ENCODE data around the gene ARMC12. TPM values are rescaled to one million over a fixed set of nuclear protein-coding genes. Genes with fewer than 3 reads are reported as not detected.

ARMC12 gene
- total and polyA plus RNA-seq, 2 of the 4 experiments (the other 2 are of a cell fraction), result 0.18 to 0.74 TPM

DNA sequence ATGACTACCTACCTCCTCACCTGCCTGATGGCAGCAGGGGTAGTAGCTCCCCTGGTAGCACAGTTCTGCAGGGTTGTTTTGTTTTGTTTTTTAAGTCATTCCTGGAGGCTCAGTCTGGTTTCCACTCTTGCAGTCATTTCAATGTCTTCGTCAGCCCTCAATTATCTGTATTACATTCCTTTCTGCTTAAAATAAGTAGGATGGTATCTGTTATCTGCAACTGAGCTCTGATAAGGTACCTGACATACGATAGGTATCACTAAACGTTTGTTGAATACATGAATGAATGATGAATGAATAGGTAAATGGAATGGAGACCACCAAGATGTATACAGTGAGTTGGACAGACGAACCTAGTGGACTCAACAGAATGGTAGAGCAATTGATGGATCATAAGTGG, 32.4 kb downstream of the ARMC12 start:
- H3K36me3 ChIP-seq (ENCODE audit: control insufficient read depth, insufficient read depth, low read length), result no peaks in the 10 kb centered on the region
- H4K8ac ChIP-seq (ENCODE audit: low read depth in 2 of 2, low read length in 2 of 2), result no peak overlapping the region
- no peak overlapping the region for H3K56ac ChIP-seq (ENCODE audit: extremely low read depth, insufficient read depth, low read length)
- H3K79me1 ChIP-seq (ENCODE audit: low read depth in 1 of 2, low read length in 2 of 2), result no peaks in the 10 kb centered on the region
- TF ChIP-seq CEBPB (IDR thresholded peaks at IDR 0.05; ENCODE audit: low read depth, low read length), result no peak
- no peak for TF ChIP-seq MAFK (IDR thresholded peaks at IDR 0.05; ENCODE audit: low read depth, low read length)
- TF ChIP-seq POLR2A (IDR thresholded peaks at IDR 0.05; ENCODE audit: low read depth, low read length), result no peak
- TF ChIP-seq, protein P1, sequence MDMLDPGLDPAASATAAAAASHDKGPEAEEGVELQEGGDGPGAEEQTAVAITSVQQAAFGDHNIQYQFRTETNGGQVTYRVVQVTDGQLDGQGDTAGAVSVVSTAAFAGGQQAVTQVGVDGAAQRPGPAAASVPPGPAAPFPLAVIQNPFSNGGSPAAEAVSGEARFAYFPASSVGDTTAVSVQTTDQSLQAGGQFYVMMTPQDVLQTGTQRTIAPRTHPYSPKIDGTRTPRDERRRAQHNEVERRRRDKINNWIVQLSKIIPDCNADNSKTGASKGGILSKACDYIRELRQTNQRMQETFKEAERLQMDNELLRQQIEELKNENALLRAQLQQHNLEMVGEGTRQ (IDR thresholded peaks at IDR 0.05; ENCODE audit: low read depth, low read length), result no peak
- no peak for TF ChIP-seq FOS (IDR thresholded peaks at IDR 0.05; ENCODE audit: low read depth, low read length)
- no peak for TF ChIP-seq MAZ (IDR thresholded peaks at IDR 0.05; ENCODE audit: borderline replicate concordance, low read depth, low read length)
- TF ChIP-seq RAD21 (IDR thresholded peaks at IDR 0.05; ENCODE audit: low read length), result no peak
- TF ChIP-seq NFE2L2 (IDR thresholded peaks at IDR 0.05; ENCODE audit: low read depth, low read length), result no peak
- no peak for TF ChIP-seq MXI1 (IDR thresholded peaks at IDR 0.05; ENCODE audit: borderline replicate concordance, low read depth, low read length)
- no peak for TF ChIP-seq RCOR1 (IDR thresholded peaks at IDR 0.05; ENCODE audit: insufficient replicate concordance, low read length)
- TF ChIP-seq, protein P2, sequence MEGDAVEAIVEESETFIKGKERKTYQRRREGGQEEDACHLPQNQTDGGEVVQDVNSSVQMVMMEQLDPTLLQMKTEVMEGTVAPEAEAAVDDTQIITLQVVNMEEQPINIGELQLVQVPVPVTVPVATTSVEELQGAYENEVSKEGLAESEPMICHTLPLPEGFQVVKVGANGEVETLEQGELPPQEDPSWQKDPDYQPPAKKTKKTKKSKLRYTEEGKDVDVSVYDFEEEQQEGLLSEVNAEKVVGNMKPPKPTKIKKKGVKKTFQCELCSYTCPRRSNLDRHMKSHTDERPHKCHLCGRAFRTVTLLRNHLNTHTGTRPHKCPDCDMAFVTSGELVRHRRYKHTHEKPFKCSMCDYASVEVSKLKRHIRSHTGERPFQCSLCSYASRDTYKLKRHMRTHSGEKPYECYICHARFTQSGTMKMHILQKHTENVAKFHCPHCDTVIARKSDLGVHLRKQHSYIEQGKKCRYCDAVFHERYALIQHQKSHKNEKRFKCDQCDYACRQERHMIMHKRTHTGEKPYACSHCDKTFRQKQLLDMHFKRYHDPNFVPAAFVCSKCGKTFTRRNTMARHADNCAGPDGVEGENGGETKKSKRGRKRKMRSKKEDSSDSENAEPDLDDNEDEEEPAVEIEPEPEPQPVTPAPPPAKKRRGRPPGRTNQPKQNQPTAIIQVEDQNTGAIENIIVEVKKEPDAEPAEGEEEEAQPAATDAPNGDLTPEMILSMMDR (conservative IDR thresholded peaks at IDR 0.05; ENCODE audit: low read depth, low read length), result no peak
- TF ChIP-seq, protein P3, sequence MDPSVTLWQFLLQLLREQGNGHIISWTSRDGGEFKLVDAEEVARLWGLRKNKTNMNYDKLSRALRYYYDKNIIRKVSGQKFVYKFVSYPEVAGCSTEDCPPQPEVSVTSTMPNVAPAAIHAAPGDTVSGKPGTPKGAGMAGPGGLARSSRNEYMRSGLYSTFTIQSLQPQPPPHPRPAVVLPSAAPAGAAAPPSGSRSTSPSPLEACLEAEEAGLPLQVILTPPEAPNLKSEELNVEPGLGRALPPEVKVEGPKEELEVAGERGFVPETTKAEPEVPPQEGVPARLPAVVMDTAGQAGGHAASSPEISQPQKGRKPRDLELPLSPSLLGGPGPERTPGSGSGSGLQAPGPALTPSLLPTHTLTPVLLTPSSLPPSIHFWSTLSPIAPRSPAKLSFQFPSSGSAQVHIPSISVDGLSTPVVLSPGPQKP (IDR thresholded peaks at IDR 0.05; ENCODE audit: borderline replicate concordance, low read depth, low read length), result no peak
- BruUV-seq (replicated peaks), result no TSS peak
- ATAC-seq (ENCODE audit: low read depth), result no peak
- no peaks in the 10 kb centered on the region for H3K9me3 ChIP-seq (ENCODE audit: control insufficient read depth, insufficient read depth, low read length)
- DNase-seq, result no peak
- in situ Hi-C loops (cut with MboI; ENCODE audit: low sequenced_read_pairs), result no loop called here
- no peak overlapping the region for H3K27ac ChIP-seq (ENCODE audit: insufficient read depth, low read length)
- no peaks in the 10 kb centered on the region for H3K9me1 ChIP-seq (ENCODE audit: insufficient read depth, low read length)
- no peak overlapping the region for H3K14ac ChIP-seq (replicated peaks; ENCODE audit: low read depth, low read length)
- H4K91ac ChIP-seq (ENCODE audit: insufficient read depth, low read depth, low read length), result no peak overlapping the region
- no peak overlapping the region for H2AK9ac ChIP-seq (replicated peaks; ENCODE audit: low read depth, low read length, poor library complexity)
- no peak overlapping the region for H2AFZ ChIP-seq (replicated peaks; ENCODE audit: low read length, poor library complexity)
- no peak overlapping the region for H3K18ac ChIP-seq (ENCODE audit: low read depth, low read length)
- ChIA-PET CTCF (no interaction called here), POLR2A (ENCODE audit: unreplicated experiment) (no interaction called here)
- H2BK15ac ChIP-seq (ENCODE audit: low read depth, low read length), result no peak overlapping the region
- peaks cover 41% of the 10 kb centered on the region for H3K27me3 ChIP-seq (ENCODE audit: control insufficient read depth, insufficient read depth, low read length)
- H2BK5ac ChIP-seq (ENCODE audit: low read depth, low read length, poor library complexity, severe bottlenecking), result no peak overlapping the region
- H2BK20ac ChIP-seq (ENCODE audit: low read depth, low read length), result no peak overlapping the region
- no CpG with 5 or more reads among the region's 4 CpGs for WGBS, 2 experiments (ENCODE audit: extremely low coverage in 2 of 2, insufficient read length in 1 of 2)
- dilution Hi-C loops (cut with HindIII; ENCODE audit: low sequenced_read_pairs, unreplicated experiment), result no loop called here
- H2AK5ac ChIP-seq (ENCODE audit: low read depth, low read length), result no peak overlapping the region
- H3K9ac ChIP-seq (ENCODE audit: low read depth, low read length), result no peak overlapping the region
- H4K5ac ChIP-seq (ENCODE audit: low read depth, low read length), result no peak overlapping the region
- no peak overlapping the region for H3K23ac ChIP-seq (ENCODE audit: low read depth, low read length)
- no peak overlapping the region for H3K4me3 ChIP-seq (ENCODE audit: insufficient read depth, low read depth, low read length)
- no peak overlapping the region for H3K4me2 ChIP-seq (ENCODE audit: low read depth, low read length)
- no peaks in the 10 kb centered on the region for H4K20me1 ChIP-seq (ENCODE audit: insufficient read depth, low read length)
- H2BK120ac ChIP-seq (ENCODE audit: low read depth, low read length), result no peak overlapping the region
- no peak overlapping the region for H3K4ac ChIP-seq (ENCODE audit: low read depth, low read length)
- intact Hi-C loops (cut with micrococcal nuclease), result no loop called here
- no peaks in the 10 kb centered on the region for H3K4me1 ChIP-seq (ENCODE audit: control insufficient read depth, insufficient read depth, low read length)
